Measurements from ENCODE around the gene TOPORS.

The TOPORS gene

GRCh38 chr9:32501868-32502267 lies 50.5 kb downstream of the TOPORS start:
- no peak for DNase-seq

GRCh38 chr9:32500768-32501167 lies 51.6 kb downstream of the TOPORS start:
- no peak for DNase-seq

GRCh38 chr9:32497921-32498320 lies 54.5 kb downstream of the TOPORS start:
- DNase-seq: no peak

- no peak for DNase-seq
These were observed 61.8 kb downstream of the TOPORS start for GRCh38 chr9:32490601-32491000.

All from right hindlimb (tissue), 1 donor.